Bone marrow (tissue), 2 donors: ENCODE results near the gene PYURF.

Experiments
- DNase-seq, 2 donors: peaks; one replicate each; lab custom pipeline; 2025; lab: John Stamatoyannopoulos, UW

PYURF gene, protein sequence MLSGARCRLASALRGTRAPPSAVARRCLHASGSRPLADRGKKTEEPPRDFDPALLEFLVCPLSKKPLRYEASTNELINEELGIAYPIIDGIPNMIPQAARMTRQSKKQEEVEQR

DNA sequence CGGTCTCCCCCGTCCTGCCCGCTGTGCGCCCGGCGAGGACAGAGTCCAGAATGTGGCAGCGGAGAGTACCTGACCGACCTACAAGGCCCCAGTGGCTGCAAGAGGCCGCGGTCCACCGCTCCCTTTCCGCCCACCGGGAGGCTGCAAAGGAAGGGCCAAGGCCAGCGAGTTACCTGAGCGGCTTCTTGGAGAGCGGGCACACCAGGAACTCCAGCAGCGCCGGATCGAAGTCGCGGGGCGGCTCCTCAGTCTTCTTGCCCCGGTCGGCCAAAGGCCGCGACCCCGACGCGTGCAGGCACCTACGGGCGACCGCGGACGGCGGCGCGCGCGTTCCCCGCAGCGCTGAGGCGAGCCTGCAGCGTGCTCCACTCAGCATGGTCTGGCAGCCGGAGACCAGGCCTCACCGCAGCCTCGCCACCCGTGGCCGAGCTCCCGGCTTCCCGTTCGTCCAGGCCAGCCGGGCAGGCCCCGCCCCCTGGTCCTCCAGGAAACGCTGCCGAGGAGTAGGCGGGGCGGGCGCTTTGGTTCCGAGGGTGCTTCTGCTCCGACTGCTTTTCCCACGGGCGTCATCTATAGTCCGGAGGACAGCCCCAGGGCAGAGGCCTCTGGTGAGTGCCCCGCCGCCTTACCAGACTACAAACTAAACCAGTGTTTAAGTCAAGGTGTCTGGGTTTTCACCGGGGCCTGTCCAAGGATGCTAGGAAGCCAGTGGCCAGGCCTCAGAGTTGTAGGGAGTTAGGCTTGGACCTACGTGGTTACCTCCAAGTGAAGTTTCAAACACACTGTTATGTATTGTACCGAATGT, at the start of gene PYURF:
Gene PYURF (minus strand): TSS at position 452 of the 805 bp plus-strand sequence. CDS start 76 bp downstream, at position 376.
- DNase-seq, result peak; percentile 28 to 66

DNA sequence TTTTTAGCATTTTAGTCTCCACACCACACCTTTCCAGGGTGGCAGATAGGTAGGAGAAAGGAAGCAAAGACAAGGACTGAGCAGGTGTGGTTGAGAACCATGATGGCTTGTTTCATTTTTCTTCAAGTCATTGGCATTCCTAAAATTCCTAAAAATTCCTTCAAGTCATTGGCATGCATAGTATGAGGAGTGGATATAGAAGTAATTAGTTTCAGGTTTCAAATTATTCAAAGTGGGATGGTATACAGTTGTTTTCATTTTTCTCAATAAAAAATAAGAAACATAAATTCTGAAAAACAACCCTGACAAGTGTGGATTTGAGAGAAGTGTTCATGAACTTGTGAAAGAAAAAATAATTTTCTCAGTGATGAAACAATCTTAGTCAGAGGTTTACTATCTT, 46.4 kb upstream of the PYURF start:
- no peak for DNase-seq

DNA sequence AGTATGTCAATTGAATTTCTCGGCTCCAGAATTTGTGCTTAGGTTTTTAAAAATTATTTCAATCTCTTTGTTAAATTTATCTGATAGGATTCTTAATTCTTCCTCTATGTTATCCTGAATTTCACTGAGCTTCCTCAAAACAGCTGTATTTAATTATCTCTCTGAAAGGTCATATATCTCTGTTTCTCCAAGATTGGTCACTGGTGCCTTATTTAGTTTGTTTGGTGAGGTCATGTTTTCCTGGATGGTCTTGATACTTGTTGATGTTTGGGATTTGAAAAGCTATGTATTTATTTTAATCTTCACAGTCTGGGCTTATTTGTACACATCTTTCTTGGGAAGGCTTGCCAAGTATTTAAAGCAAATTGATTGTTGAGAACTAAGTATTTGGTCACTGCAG, 44.0 kb upstream of the PYURF start:
- DNase-seq, result no peak

DNA sequence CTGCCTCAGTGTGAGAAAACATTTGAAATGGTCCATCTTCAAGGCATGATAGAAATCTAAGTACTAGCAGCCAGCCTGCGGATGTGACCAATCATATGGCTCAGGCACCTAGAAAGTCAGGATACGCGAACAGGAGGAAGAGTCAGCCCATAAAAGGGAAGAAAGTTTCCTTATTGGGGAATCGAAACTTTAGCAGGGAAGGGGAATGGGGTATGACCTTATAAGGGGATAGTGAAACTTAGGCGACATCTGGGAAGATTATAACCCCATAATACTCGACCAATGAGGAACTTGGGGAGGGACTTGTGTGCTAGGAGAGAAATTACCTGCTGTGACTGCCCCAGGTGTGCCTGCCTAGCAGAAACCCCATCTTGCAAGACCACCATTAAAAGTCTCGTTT, 26.2 kb upstream of the PYURF start:
- DNase-seq, result no peak

DNA sequence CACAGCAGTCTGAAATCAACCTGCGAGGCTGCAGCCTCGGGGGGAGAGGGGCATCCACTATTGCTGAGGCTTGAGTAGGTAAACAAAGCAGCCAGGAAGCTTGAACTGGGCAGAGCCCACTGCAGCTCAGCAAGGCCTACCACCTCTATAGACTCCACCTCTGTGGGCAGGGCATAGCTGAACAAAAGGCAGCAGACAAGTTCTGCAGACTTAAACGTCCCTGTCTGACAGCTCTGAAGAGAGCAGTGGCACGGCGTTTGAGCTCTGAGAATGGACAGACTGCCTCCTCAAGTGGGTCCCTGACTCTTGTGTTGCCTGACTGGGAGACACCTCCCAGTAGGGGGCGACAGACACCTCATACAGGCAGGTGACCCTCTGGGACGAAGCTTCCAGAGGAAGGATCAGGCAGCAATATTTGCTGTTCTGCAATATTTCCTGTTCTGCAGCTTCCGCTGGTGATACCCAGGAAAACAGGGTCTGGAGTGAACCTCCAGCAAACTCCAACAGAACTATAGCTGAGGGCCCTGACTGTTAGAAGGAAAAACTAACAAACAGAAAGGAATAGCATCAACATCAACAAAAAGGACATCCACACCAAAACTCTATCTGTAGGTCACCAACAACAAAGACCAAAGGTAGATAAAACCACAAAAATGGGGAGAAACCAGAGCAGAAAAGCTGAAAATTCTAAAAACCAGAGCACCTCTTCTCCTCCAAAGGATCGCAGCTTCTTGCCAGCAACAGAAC, 15.9 kb upstream of the PYURF start:
- peak in 1 of 2 donors; percentile 13 for DNase-seq

DNA sequence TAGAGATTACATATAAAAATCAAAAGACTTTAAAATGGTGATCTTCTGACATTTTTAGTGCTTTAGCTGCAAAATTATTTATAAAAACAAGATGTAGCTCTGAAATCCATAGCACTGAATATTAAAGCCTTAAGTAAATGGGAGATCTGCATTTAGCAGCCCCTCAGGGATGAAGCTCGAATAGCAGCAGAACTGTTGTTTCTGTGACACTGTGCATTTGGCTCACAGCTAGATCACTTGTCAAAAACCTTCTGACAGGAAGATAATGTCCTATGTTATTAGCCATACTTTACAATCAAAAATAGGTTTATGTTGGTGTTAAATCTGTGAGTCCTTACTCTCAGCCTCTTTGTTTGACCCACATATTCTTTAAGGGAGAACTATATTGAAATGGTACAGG, 14.1 kb upstream of the PYURF start:
- DNase-seq, result no peak

DNA sequence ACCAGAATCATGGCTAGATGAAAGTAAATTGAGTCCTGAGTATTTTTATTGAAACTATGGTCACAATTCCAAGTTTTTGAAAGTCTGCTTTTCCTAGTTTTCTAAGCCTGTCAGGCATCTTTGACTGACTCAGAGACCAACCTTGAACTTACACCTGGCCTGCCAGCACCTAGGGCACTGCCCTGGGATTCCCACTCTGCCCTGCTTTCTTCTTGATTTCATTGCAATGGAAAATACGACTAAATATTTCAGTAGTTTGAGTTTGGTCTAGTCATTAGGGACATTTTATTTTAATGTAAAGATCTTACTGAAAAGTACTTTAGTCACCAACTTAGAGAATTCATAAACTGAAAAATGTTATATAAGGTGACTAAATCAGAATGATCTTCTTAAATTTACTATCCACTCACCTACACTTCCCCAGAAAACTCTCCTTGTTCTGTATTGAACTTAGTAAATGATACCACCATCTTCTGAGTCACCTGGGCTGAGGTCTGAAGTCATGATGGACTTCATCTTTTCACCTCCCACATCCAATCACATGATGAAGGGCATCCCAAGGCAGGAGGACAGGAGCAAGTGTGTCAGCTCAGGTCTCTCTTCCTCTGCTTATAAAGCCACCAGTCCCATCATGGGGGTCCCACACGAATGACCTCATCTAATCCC, 11.6 kb upstream of the PYURF start:
- no peak for DNase-seq

DNA sequence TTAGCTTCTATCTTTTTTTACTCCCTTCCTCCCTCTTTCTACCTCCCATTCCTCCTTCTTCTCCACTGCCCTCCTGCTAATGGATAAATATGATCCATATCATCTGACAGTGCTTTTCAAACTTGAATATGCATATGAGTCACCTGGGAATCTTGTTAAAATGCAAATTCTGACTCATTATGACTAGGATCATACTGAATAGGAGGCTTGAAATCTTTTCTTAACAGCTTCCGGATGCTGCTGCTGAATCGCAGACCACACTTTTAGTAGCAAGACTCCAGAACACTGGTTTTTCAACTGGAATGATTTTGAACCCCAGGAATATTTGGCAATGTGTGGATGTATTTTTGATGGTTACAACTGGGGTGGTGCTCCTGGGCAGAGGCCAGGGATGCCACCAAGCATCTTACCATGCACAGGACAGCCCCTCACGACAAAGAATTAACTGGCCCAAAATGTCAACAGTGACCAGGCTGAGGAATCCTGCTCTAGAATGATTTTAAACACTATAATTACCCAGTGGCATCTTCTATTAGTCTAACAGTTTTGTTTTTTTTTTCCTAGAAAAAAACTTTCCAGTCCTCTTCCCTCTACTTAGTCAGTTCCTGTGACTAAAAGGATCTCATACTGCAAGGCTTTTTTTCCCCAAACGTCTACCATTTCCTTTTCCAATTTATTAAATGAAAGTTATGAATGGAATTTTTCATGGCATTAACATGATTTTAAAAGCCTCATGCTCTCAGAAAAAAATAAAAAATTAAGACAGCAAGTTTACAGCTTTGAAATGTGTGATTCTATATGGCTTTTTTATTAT, 10.6 kb upstream of the PYURF start:
- DNase-seq, result no peak

DNA sequence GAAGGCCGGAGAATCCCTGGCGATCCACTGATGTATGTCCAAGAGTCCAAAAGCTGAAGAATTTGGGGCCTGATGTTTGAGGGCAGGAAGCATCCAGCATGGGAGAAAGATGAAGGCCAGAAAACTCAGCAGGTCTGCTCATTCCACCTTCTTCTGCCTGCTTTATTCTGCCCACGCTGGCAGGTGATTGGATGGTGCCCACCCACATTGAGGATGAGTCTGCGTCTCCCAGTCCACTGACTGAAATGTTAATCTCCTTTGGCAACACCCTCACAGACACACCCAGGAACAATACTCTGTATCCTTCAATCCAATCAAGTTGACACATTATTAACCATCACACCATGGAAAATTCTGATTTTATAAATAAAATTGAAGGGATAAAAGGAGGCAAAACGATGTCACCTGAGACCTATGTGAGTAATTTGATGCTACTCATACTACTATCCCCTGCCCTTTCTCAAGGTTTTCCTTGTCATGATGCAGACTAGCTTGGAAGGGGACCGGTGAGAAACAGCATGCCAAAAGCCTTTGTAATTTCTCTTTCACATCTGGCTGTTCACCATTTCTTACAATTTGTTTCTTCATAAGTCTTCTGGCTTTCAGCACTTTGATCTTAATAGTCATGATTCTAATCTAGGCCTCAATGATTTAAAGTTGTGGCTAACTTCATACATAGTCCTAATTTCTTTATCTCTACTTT, 9.7 kb upstream of the PYURF start:
- no peak for DNase-seq

DNA sequence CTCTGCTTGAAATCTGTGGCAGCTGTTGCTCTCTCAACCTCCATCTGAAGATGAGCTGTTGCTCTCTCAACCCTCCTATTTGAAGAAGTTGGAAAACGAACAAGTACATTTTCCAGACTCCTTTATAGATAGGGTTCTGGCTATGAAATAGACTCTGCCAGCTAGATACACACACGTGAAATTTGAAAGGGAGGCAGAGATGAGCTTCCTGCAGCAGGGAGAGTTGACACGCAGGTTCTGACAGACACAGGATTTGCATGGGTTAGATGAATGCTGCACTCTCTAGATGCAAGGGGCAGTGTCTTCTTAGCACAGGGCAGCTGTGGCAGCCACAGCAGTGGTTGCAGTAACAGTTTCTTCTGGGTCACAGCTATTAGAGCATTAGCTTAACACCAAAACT, 8.0 kb upstream of the PYURF start:
- DNase-seq, result no peak

DNA sequence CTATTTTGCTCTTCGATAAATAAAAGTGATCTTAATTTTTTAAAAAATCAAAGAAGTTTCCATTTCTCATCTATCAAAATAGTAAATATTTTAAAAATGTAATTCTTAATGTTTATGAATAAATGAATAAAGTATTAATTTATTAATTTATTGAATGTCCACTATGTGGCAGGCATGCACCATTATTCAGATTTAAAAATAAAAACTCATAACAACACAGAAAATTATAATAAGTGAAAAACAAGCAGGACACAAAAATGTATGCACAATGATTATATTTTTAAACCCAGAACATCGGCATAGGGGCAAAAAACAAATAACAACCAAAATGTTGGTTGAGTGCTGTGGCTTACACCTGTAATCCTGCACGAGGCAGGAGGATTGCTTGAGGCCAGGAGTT, 5.3 kb upstream of the PYURF start:
- DNase-seq, result no peak

DNA sequence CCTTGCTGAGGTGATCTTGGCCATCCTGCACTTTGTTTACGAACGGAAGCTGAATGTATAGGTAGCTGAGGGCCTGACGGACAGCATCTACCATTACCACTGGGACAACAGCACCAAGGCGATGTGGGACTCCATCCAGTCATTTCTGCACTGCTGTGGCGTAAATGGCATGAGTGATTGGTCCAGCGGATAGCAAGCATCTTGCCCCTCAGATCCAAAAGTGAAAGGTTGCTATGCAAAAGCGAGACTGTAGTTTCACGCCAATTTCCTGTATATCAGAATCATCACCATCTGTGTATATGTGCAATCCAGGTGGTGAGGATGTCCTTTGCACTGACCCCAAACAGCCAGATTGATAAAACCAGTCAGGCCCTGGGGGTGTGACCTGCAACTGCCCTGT, 4.2 kb upstream of the PYURF start:
- DNase-seq, result no peak

DNA sequence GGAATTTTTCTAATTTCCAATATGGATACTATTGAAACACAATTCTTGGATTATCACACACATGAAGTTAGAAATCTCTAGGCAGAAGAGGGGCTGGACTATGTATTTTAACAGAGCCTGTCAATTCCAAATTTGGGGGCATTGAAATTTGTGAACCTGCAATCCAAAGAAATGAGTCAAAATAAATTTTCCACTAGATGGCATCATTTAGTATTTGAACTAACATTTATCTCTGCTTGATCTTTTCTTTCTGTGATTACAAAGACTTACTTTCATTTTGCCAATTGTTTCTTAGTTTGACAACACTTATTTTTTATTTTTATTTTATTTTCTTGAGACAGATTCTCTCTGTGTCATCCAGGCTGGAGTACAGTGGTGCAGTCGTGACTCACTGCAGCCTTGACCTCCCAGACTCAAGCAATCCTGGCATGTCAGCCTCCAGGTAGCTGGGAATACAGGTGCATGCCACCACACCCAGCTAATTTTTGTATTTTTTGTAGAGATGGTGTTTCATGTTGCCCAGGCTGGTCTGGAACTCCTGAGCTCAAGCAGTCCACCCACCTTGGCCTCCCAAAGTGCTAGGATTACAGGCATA, 2.7 kb upstream of the PYURF start:
- peak in 1 of 2 donors; percentile 26 for DNase-seq

DNA sequence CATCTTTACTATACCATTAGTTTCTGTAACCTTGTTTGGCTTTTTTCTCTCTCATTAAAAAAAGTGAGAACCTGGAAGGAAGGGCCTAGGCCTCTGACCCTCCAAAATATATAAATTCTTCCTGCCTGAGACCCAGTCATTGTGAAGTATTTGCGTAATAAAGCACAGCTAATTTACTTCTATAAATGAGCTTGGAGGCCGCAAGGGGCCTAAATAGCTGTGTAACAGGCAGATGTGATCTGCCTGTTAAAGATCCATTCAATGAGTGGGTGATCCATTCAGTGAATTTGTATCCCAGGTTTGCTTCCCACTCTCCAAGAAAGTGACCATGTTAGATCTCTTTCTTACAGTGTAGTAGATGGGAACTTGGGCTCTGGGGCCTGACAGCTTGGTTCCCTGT, 595 bp upstream of the PYURF start:
- no peak for DNase-seq

DNA sequence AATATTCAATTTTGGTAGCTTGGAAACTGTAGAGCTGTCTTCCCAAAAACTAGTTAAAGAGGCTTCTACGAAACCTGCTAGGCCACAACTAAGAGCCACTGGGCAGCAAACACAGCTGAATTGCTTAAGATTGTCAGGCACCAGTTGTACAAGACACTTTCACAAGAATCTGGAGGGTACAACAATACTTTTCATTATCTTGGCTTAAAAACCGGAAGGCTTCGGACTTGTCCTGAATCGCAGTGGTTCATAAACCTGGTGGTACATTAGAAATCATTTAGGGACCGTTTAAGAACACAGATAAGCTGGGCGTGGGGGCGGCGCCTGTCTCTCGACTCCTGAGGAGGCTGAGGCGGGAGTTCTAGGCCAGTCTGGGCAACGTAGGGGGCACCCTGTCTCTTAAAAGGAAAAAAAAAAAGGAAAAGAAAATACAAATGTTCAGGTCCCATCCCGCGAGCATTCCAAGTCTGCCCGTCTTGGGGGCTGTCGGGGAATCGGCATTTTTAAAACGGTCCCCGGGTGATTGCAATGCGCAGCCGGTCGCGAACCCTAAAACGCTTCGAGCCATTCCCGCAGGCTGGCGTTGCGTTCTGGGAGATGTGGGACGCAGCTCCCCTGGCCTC, 763 bp downstream of the PYURF start:
- DNase-seq, result no peak

DNA sequence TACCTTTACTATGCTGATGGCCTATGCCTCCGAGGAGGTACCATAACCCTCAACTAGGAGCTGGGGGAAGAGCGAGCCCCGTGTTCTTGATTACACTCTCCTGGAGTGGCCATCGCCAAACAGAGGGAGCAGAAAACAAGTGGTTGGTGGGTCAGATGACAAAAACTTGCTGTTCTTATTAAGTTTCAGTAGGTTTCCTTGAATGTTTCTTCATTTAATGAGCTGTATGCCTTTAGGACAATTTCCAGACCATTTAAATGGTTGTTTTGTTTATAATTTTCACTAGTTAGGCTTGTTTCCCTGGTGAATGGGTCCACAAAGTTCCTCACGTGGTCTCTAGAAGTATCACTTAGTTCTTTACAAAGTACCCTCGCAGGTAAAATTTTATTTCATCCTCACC, 4.7 kb downstream of the PYURF start:
- DNase-seq, result no peak

DNA sequence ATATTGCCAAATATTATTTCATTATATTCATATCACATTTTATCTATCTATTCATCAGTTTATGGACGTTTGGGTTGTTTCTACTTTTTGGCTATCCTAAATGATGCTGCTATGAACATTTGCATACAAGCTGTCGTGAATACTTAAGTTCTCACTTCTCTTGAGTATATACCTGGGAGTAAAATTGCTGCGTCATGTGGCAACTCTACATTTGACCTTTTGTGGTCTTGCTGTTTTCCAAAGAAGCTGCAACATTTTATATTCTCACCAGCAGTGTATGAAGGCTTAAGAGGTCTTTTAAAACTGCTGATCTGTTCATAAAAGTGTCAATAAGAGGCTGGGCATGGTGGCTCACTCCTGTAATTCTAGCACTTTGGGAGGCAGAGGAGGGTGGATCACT, 5.8 kb downstream of the PYURF start:
- DNase-seq, result no peak

DNA sequence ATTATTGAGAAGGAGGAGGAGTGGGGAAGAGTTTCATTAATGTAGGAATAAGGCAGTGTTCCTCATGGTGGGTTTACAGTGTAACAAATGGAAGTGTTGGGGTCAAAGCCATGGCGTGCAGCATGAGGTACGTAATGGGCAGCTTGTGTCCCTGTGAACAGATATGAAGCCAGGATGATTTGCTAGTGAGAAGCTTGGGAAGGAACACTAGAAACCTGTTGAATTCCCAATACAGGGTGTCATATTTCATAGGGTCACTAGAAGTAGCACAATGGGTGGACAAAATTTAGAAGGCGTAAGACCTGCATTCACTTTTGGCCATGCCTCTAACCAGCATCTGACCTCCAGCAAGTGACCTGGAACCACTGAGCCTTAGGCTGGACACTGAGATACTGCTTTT, 6.8 kb downstream of the PYURF start:
- DNase-seq, result no peak

DNA sequence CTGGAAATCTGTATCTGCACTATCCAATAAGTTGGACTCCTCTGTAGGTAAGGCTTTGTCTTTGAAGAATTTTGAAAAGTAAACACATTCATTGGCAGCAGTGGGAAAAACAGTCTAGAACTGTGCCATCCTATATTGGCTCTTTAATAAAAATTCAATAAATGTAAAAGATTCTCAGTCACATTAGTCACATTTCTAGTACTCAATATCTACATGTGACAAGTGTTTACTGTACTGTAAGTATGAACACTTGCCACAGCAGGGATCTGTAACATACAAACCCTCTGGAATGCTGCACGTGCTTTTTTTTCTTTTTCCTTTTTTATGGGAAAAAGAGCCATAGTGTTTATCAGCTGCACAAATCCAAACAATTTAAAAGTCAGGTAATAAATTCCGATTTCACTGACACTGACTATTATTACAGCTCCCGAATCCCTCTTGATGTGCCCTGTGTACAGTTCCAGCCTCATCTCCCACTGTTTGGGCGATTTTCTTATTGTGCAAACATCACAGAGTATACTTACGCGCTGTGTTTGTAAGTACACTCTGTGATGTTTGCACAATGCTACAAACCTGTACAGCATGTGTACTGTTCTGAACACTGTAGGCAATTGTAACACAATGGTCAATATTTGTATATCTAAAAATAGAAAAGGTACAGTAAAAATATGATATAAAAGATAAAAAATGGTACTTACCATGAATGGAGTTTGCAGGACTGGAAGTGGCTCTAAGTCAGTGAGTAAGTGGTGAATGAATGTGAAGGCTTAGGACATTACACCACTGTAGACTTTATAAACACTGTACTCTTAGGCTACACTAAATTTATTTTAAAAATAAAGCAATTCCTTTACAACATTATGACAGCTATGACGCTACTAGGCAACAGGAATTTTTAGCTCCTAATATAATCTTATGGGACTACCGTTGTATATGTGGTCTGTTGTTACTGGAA, 8.7 kb downstream of the PYURF start:
- no peak for DNase-seq
